HUES64 (cell line): ENCODE data around the gene C5AR1.
"Not testable (repeated sequence)": the region's sequence is repeated elsewhere in the genome, so short reads cannot be mapped to it uniquely, and the experiment has no call there.

Experiments
- H3K27ac ChIP-seq: 2 replicates; pipeline ENCODE4 v1.7.0; 2013; ENCODE audit warnings: low read depth, low read length, inconsistent platforms
- H3K27me3 ChIP-seq: 2 replicates; pipeline ENCODE4 v1.6.1; 2013; ENCODE audit warnings: mild to moderate bottlenecking, low read length; ENCODE audit not compliant: insufficient read depth
- H3K36me3 ChIP-seq: 2 replicates; pipeline ENCODE4 v1.6.1; 2013; ENCODE audit warnings: mild to moderate bottlenecking, low read length; ENCODE audit not compliant: insufficient read depth
- H3K4me1 ChIP-seq: 2 replicates; pipeline ENCODE4 v1.6.1; 2013; ENCODE audit warnings: mild to moderate bottlenecking, low read length, moderate library complexity; ENCODE audit not compliant: insufficient read depth
- H3K4me3 ChIP-seq: 2 replicates; pipeline ENCODE4 v1.5.1; 2013; ENCODE audit warnings: mild to moderate bottlenecking, low read length, moderate library complexity
- H3K9ac ChIP-seq: 2 replicates; pipeline ENCODE4 v1.6.1; 2013; ENCODE audit warnings: mild to moderate bottlenecking, low read depth, low read length
- H3K9me3 ChIP-seq: 2 replicates; pipeline ENCODE4 v1.6.1; 2013; ENCODE audit warnings: low read depth, low read length; ENCODE audit not compliant: insufficient read depth
- WGBS: fragments of 150-250, 120-280 bp; methylation state at CpG from one replicate; pipeline ENCODE4 v1.1.7; 2013; ENCODE audit warnings: missing lambda C conversion rate; 5-methylcytosine and 5-hydroxymethylcytosine counted together

Gene C5AR1

GRCh38 chr19:47352095-47352494 is 42.4 kb downstream of the C5AR1 start:
- 90% methylated on average over 2 of the region's 2 CpGs for WGBS
- no peaks in the 10 kb centered on the region for H3K9me3 ChIP-seq
- no peak overlapping the region for H3K4me3 ChIP-seq
- no peaks in the 10 kb centered on the region for H3K4me1 ChIP-seq
- no peak overlapping the region for H3K9ac ChIP-seq
- H3K27me3 ChIP-seq: no peaks in the 10 kb centered on the region
- H3K27ac ChIP-seq: peak overlapping the region; percentile 40; the same call in 1 of the 2 replicates
- H3K36me3 ChIP-seq: peaks cover 50% of the 10 kb centered on the region

GRCh38 chr19:47353307-47353712 is 43.6 kb downstream of the C5AR1 start:
- H3K9me3 ChIP-seq: no peaks in the 10 kb centered on the region
- no peaks in the 10 kb centered on the region for H3K27me3 ChIP-seq
- no peak overlapping the region for H3K9ac ChIP-seq
- 96% methylated on average over 24 of the region's 24 CpGs for WGBS
- H3K36me3 ChIP-seq: peaks cover 62% of the 10 kb centered on the region
- H3K4me3 ChIP-seq: no peak overlapping the region
- H3K27ac ChIP-seq: no peak overlapping the region
- H3K4me1 ChIP-seq: no peaks in the 10 kb centered on the region

GRCh38 chr19:47356900-47357299 is 47.2 kb downstream of the C5AR1 start:
- WGBS: 97% methylated on average over 6 of the region's 6 CpGs
- no peak overlapping the region for H3K9ac ChIP-seq
- H3K27me3 ChIP-seq: no peaks in the 10 kb centered on the region
- no peaks in the 10 kb centered on the region for H3K9me3 ChIP-seq
- H3K27ac ChIP-seq: no peak overlapping the region
- H3K4me3 ChIP-seq: no peak overlapping the region
- peaks cover 95% of the 10 kb centered on the region for H3K36me3 ChIP-seq
- no peaks in the 10 kb centered on the region for H3K4me1 ChIP-seq

- Histone ChIP-seq H3K4me1 (no peaks in the 10 kb centered on the region), H3K27ac (no peak overlapping the region), H3K9me3 (no peaks in the 10 kb centered on the region), H3K9ac (no peak overlapping the region), H3K36me3 (peaks cover 95% of the 10 kb centered on the region), H3K4me3 (no peak overlapping the region), H3K27me3 (no peaks in the 10 kb centered on the region)
- WGBS: 96% methylated on average over 28 of the region's 28 CpGs
Observed at GRCh38 chr19:47357788-47358680, 48.4 kb downstream of the C5AR1 start.

GRCh38 chr19:47358936-47359335 is 49.3 kb downstream of the C5AR1 start:
- no peaks in the 10 kb centered on the region for H3K27me3 ChIP-seq
- H3K4me1 ChIP-seq: no peaks in the 10 kb centered on the region
- H3K36me3 ChIP-seq: peaks cover 96% of the 10 kb centered on the region
- 95% methylated on average over 6 of the region's 6 CpGs for WGBS
- H3K27ac ChIP-seq: no peak overlapping the region
- H3K9ac ChIP-seq: no peak overlapping the region
- no peak overlapping the region for H3K4me3 ChIP-seq
- no peaks in the 10 kb centered on the region for H3K9me3 ChIP-seq

GRCh38 chr19:47362321-47362720 is 52.7 kb downstream of the C5AR1 start:
- Histone ChIP-seq H3K9me3 (no peaks in the 10 kb centered on the region), H3K36me3 (peaks cover 87% of the 10 kb centered on the region), H3K4me3 (no peak overlapping the region), H3K27ac (no peak overlapping the region), H3K9ac (no peak overlapping the region), H3K27me3 (no peaks in the 10 kb centered on the region), H3K4me1 (no peaks in the 10 kb centered on the region)
- WGBS: 96% methylated on average over 21 of the region's 21 CpGs

GRCh38 chr19:47363758-47364531 is 54.3 kb downstream of the C5AR1 start:
- Histone ChIP-seq H3K27ac (no peak overlapping the region), H3K27me3 (no peaks in the 10 kb centered on the region), H3K36me3 (peaks cover 78% of the 10 kb centered on the region), H3K9ac (no peak overlapping the region), H3K9me3 (no peaks in the 10 kb centered on the region), H3K4me1 (no peaks in the 10 kb centered on the region), H3K4me3 (no peak overlapping the region)
- 91% methylated on average over 13 of the region's 13 CpGs for WGBS

- H3K27ac ChIP-seq, H3K9ac ChIP-seq, H3K27me3 ChIP-seq, H3K4me1 ChIP-seq, H3K4me3 ChIP-seq, H3K9me3 ChIP-seq: not testable (repeated sequence)
- peaks cover 79% of the 10 kb centered on the region for H3K36me3 ChIP-seq
- WGBS: 95% methylated on average over 6 of the region's 10 CpGs
Observed at GRCh38 chr19:47365455-47365854, 55.8 kb downstream of the C5AR1 start.

- no peaks in the 10 kb centered on the region for H3K9me3 ChIP-seq
- no peak overlapping the region for H3K4me3 ChIP-seq
- H3K36me3 ChIP-seq: peaks cover 71% of the 10 kb centered on the region
- WGBS: 94% methylated on average over 10 of the region's 10 CpGs
- no peak overlapping the region for H3K27ac ChIP-seq
- no peaks in the 10 kb centered on the region for H3K4me1 ChIP-seq
- H3K9ac ChIP-seq: no peak overlapping the region
- no peaks in the 10 kb centered on the region for H3K27me3 ChIP-seq
Observed at GRCh38 chr19:47370045-47370611, 60.5 kb downstream of the C5AR1 start.

GRCh38 chr19:47371261-47371660 is 61.6 kb downstream of the C5AR1 start:
- peaks cover 75% of the 10 kb centered on the region for H3K36me3 ChIP-seq
- no peaks in the 10 kb centered on the region for H3K9me3 ChIP-seq
- no peaks in the 10 kb centered on the region for H3K27me3 ChIP-seq
- 94% methylated on average over 9 of the region's 9 CpGs for WGBS
- H3K4me1 ChIP-seq: no peaks in the 10 kb centered on the region
- no peak overlapping the region for H3K4me3 ChIP-seq
- H3K9ac ChIP-seq: no peak overlapping the region
- no peak overlapping the region for H3K27ac ChIP-seq
